Stimulated activated naive CD8-positive, alpha-beta T cell treated with anti-CD3 and anti-CD28 coated beads, Interleukin-15, amount 100 ng/mL, for 72 hours (primary cell): ENCODE data around the gene FOSL1.
"Not testable (repeated sequence)": the region's sequence is repeated elsewhere in the genome, so short reads cannot be mapped to it uniquely, and the experiment has no call there.

ENCODE experiments used
- ATAC-seq: fragments of 150-1000 bp; cut with Tn5 transposase; 2 replicates; pipeline ENCODE4 v1.10.0; 2021; ENCODE audit warnings: mild to moderate bottlenecking, moderate library complexity
- DNase-seq, 2 donors: peaks; one replicate each; pipeline ENCODE4 v3.0.0; 2021 to 2022
- H3K27ac Mint-ChIP-seq, 2 donors: one replicate each; pipeline ENCODE4 v1.8.0; 2022; ENCODE audit warnings: mild to moderate bottlenecking in 2 of 2, mixed read lengths in 2 of 2, moderate library complexity in 2 of 2
- H3K27me3 Mint-ChIP-seq: one replicate; pipeline ENCODE4 v1.8.0; 2022; ENCODE audit warnings: mixed read lengths
- H3K4me1 Mint-ChIP-seq: one replicate; pipeline ENCODE4 v1.8.0; 2022; ENCODE audit warnings: mild to moderate bottlenecking, mixed read lengths
- H3K4me3 Mint-ChIP-seq, 2 donors: one replicate each; pipeline ENCODE4 v1.8.0; 2022; ENCODE audit warnings: mild to moderate bottlenecking in 2 of 2, mixed read lengths in 2 of 2, moderate library complexity in 1 of 2
- H3K9me3 Mint-ChIP-seq, 2 donors: one replicate each; pipeline ENCODE4 v1.8.0; 2022; ENCODE audit warnings: mixed read lengths in 2 of 2

FOSL1 gene

DNA sequence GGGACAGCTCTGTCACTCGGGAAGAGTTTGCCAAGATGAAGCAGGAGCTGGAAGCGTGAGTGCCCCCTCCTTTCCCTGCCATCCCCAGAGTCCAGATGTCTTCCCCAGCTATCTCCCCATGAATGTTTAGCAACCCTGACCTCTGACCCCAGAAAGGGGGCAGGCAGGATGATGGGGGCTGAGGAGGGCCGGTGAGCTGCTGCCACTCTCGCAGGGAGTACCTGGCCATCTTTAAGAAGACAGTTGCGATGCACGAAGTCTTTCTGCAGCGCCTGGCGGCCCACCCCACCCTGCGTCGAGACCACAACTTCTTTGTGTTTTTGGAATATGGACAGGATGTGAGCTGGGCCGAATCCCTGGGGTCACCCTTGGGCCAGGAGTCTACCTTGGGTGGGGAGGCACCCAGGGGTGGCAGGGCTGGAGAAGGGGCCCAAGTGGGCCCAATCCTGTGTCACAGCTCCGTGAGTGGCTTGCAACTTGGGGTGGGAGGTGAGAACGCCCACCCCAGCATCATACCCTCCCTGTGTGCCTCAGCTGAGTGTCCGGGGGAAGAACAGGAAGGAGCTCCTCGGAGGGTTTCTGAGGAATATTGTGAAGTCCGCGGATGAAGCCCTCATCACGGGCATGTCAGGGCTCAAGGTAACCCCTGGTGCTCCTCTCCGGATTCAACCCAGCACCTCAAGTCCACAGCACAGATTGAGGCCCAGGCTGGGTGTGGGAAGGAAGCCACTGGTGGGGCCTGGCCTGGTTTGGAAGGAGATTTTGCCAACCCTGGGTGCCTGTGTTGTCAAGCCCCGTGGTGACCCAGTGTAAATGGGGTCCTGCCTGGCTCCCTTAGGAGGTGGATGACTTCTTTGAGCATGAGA, 49.7 kb downstream of the FOSL1 start:
- Mint-ChIP-seq H3K27ac (peak overlapping the region in 1 of 2 donors; percentile 89), H3K4me1 (peaks cover 32% of the 10 kb centered on the region), H3K9me3 (peaks cover 0 to 9% of the 10 kb centered on the region in 2 donors), H3K4me3 (peak overlapping the region in 1 of 2 donors; percentile 31), H3K27me3 (no peaks in the 10 kb centered on the region)
- ATAC-seq, result peak; percentile 29
- DNase-seq, result no peak

DNA sequence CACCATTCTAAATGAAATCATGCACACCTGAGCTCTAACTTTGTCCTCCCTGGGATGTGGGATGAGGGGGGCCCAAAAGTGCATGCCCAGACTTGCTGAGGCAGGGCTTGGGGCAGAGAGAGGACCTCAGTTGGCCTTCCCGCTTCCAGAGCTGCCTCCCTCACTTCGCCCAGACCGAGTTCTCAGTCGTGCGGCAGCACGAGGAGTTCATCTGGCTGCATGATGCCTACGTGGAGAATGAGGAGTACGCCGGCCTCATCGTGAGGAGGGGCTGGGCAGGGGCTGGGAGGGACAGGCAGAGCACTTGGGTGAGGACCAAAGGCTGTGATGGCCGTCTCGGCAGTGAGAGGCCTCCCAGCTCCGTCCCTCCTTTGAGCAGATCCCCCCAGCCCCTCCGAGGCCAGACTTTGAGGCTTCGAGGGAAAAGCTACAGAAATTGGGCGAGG, 50.4 kb downstream of the FOSL1 start:
- peak; percentile 26 for ATAC-seq
- H3K4me3 Mint-ChIP-seq, result peak overlapping the region in 1 of 2 donors; percentile 31
- peaks cover 0 to 9% of the 10 kb centered on the region in 2 donors for H3K9me3 Mint-ChIP-seq
- no peaks in the 10 kb centered on the region for H3K27me3 Mint-ChIP-seq
- H3K4me1 Mint-ChIP-seq, result peaks cover 25% of the 10 kb centered on the region
- H3K27ac Mint-ChIP-seq, result peak overlapping the region in 1 of 2 donors; percentile 89
- DNase-seq, result no peak

DNA sequence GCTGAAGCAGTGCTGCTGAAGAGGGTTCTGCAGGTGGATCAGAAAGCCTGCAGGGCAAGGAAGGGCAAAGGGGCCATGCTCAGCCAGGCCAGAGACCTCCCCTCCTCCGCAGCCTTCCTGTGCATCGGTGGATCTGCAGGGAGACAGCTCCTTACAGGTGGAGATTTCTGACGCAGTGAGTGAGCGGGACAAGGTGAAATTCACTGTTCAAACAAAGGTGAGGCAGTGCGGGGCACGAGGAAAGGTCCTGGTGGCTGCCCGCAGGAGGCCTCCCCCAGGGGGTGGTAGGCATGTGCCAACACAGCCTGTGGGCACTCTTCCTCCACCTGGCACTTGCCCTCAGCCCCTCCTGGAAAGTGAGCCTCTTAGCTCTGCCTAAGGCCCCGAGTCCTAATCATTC, 50.8 kb downstream of the FOSL1 start:
- ATAC-seq (peak; percentile 30), DNase-seq (no peak)
- Mint-ChIP-seq H3K27ac (peak overlapping the region in 1 of 2 donors; percentile 86), H3K4me1 (peaks cover 21% of the 10 kb centered on the region), H3K4me3 (no peak overlapping the region), H3K9me3 (peaks cover 0 to 9% of the 10 kb centered on the region in 2 donors), H3K27me3 (no peaks in the 10 kb centered on the region)

DNA sequence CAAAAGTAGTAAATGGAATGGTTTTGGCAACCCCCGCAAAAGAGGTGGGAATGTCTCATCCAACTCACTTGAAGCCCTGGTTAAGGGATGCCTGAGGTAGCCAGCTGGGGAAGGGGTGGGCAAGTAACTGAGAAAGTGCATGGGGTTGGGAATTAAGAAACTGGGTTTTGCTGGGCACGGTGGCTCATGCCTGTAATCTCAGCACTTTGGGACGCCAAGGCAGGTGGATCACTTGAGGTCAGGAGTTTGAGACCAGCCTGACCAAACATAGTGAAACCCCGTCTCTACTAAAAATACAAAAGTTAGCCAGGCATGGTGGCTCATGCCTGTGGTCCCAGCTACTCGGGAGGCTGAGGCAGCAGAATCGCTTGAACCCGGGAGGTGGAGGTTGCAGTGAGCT, 51.5 kb downstream of the FOSL1 start:
- not testable (repeated sequence) for H3K9me3 Mint-ChIP-seq, H3K27ac Mint-ChIP-seq, H3K4me3 Mint-ChIP-seq, DNase-seq, H3K27me3 Mint-ChIP-seq, ATAC-seq
- peaks cover 14% of the 10 kb centered on the region for H3K4me1 Mint-ChIP-seq

DNA sequence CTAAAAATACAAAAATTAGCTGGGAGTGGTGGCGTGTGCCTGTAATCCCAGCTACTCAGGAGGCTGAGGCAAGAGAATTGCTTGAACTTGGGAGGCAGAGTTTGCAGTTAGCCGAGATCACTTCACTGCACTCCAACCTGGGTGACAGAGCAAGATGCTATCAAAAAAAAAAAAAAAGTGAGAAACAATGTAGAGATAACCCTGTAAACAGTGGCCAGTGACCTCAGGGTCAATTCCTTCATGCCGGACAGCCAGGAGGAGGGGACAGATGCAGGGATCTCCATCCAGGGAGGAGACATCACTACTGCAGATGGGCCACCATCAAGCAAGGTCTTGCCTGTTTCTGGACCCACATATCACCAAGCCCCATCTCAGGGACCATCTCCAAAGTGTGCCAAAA, 52.4 kb downstream of the FOSL1 start:
- H3K27me3 Mint-ChIP-seq, result no peaks in the 10 kb centered on the region
- H3K4me3 Mint-ChIP-seq, result no peak overlapping the region
- peaks cover 0 to 9% of the 10 kb centered on the region in 2 donors for H3K9me3 Mint-ChIP-seq
- no peak for ATAC-seq
- H3K4me1 Mint-ChIP-seq, result peaks cover 7% of the 10 kb centered on the region
- DNase-seq, result no peak
- H3K27ac Mint-ChIP-seq, result no peak overlapping the region

DNA sequence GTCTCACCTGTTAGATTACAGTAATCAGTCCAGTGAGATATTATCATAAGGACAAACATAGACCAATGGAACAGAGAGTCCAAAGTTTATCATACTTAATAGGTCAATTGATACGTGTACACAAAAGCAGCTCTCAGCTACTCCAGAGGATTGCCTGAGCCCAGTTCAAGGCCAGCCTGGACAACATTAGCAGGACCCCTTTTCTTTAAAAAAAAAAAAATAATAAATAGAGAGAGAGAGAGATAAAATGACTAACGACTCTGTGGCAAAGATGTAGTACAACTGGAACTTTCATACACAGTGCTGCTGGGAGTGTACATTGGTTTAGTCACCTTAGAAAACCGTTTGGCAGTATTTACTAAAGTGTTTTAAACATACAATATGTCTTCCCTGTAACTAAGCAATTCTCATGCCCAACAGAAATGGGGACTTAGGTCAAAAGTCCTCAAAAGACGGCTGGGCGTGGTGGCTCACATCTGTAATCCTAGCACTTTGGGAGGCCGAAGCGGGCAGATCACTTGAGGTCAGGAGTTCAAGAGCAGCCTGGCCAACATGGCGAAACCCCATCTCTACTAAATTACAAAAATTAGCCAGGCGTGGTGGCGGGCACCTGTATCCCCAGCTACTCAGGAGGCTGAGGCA, 55.8 kb downstream of the FOSL1 start:
- H3K9me3 Mint-ChIP-seq, result no peaks in the 10 kb centered on the region

DNA sequence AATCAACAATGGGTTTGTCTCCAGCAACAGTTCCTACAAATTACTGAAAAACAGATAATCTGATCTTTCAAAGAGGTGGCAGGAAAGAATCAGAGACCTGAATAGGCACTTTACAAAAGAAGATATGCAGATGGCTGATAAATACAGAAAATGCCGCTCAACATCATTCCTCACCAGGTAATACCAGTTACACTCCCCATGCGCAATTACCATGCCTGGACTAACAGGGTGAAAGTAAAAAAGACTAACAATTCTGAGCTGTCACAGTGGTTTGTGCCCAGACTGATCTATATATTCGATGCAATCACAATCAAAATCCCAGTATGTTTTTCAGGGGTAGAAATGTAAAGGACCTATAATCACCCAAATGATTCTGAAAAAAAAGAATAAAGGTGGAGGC, 56.4 kb downstream of the FOSL1 start:
- DNase-seq, result no peak
- no peaks in the 10 kb centered on the region for H3K4me1 Mint-ChIP-seq
- H3K27ac Mint-ChIP-seq, result no peak overlapping the region
- no peak for ATAC-seq
- no peaks in the 10 kb centered on the region for H3K27me3 Mint-ChIP-seq
- H3K4me3 Mint-ChIP-seq, result no peak overlapping the region
- H3K9me3 Mint-ChIP-seq, result no peaks in the 10 kb centered on the region

More for the DNA sequence above, 55.8 kb downstream of the FOSL1 start:
- DNase-seq (no peak), ATAC-seq (no peak)
- Mint-ChIP-seq H3K27ac (no peak overlapping the region), H3K27me3 (no peaks in the 10 kb centered on the region), H3K4me3 (no peak overlapping the region), H3K4me1 (no peaks in the 10 kb centered on the region)

DNA sequence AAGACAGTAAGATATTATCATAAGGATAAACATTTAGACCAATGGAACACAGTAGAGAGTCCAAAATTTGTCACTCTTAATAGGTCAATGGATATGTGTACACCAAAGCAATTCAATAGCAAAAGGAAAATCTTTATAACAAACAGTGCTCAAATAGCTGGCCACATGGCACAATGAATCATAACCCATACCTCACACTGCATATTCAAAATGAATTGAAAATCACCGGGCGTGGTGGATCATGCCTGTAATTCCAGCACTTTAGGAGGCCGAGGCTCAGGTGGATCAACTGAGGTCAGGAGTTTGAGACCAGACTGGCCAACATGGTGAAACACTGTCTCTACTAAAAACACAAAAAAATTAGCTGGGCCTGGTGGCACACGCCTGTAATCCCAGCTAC, 58.0 kb downstream of the FOSL1 start:
- no peaks in the 10 kb centered on the region for H3K4me1 Mint-ChIP-seq
- ATAC-seq (no peak), DNase-seq (no peak)
- no peaks in the 10 kb centered on the region for H3K27me3 Mint-ChIP-seq
- H3K27ac Mint-ChIP-seq, result no peak overlapping the region
- no peak overlapping the region for H3K4me3 Mint-ChIP-seq
- H3K9me3 Mint-ChIP-seq, result no peaks in the 10 kb centered on the region
